ENCODE data around the gene NTRK3.
"Not testable (repeated sequence)": the region's sequence is repeated elsewhere in the genome, so short reads cannot be mapped to it uniquely, and the experiment has no call there.

The NTRK3 gene

GRCh38 chr15:87850916-87851315, 405.6 kb downstream of the NTRK3 start:
- H3K27ac ChIP-seq: no peak overlapping the region
- TF ChIP-seq, protein P1, sequence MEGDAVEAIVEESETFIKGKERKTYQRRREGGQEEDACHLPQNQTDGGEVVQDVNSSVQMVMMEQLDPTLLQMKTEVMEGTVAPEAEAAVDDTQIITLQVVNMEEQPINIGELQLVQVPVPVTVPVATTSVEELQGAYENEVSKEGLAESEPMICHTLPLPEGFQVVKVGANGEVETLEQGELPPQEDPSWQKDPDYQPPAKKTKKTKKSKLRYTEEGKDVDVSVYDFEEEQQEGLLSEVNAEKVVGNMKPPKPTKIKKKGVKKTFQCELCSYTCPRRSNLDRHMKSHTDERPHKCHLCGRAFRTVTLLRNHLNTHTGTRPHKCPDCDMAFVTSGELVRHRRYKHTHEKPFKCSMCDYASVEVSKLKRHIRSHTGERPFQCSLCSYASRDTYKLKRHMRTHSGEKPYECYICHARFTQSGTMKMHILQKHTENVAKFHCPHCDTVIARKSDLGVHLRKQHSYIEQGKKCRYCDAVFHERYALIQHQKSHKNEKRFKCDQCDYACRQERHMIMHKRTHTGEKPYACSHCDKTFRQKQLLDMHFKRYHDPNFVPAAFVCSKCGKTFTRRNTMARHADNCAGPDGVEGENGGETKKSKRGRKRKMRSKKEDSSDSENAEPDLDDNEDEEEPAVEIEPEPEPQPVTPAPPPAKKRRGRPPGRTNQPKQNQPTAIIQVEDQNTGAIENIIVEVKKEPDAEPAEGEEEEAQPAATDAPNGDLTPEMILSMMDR (conservative IDR thresholded peaks at IDR 0.05): no peak

DNA sequence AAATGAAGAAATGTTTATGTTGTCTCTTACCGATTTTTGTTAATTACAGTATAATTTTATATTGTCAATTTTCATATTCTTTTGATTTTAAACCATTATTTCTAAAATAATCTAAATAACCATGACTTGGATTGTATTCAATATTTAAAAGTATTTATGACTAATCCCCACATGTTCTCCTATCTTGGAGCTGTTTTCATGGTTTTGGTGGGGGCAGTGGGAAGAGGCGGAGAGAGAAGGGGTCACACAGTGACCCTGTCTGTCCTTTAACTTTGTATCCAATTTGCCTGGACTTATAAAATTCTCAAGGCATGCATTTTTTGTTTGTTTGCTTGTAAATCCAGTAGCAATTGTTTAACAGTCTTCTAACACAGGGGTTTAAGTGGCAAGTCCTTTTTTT, 407.4 kb downstream of the NTRK3 start:
- TF ChIP-seq, protein P1 (conservative IDR thresholded peaks at IDR 0.05): no peak
- no peak overlapping the region for H3K27ac ChIP-seq

DNA sequence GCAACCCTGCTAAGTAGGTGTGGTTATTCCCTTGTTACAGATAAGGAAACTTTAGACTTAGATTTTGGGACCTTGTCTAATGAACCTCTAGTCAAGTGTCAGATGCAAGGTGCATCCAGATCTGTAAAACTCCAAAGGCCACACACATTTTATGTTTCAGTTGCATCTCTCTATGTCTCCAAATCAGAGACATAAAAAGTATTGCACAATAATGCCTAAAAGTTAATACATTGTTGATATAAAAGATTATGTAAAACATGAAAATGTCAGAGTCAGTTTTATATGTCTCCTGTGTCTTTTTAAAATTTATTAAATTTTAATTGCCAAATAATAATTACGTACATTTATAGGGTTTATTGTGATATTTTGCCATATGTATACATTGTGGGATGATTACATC, 408.5 kb downstream of the NTRK3 start:
- TF ChIP-seq, protein P1 (conservative IDR thresholded peaks at IDR 0.05): no peak
- no peak overlapping the region for H3K27ac ChIP-seq

- no peak overlapping the region for H3K27ac ChIP-seq
- TF ChIP-seq, protein P1 (conservative IDR thresholded peaks at IDR 0.05): no peak
Observed at GRCh38 chr15:87846746-87847145, 409.8 kb downstream of the NTRK3 start.

- TF ChIP-seq, protein P1 (conservative IDR thresholded peaks at IDR 0.05): no peak
- H3K27ac ChIP-seq: no peak overlapping the region
Observed at GRCh38 chr15:87843312-87843711, 413.2 kb downstream of the NTRK3 start.

DNA sequence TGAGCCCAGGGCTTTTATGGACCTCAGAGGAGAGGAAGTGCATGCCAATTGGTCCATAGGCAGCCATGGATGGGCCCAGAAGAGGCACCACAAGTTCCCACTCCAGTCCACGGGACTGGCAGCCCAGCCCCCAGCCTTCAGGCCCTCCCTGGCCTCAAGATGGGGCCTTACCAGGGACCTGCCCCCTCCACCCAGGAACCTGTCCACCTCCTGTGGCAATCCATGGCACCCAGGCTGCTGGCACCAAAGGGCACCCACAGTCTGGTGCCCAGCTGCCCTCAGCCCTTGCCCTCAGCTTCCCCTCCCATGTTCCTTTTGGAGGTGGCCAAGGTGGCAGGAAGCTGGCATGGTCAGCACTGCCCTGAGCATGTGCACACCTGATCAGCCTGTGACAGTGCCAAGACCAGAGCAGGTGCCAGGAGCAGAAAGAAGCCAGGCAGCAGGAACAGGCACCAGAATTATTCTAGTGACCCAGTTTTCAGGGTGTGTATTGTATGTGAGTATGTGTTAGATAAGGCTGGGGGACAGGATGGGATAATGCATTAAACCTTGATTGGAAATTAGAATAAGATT, 415.0 kb downstream of the NTRK3 start:
- H3K27ac ChIP-seq: no peak overlapping the region
- TF ChIP-seq, protein P1 (conservative IDR thresholded peaks at IDR 0.05): no peak

DNA sequence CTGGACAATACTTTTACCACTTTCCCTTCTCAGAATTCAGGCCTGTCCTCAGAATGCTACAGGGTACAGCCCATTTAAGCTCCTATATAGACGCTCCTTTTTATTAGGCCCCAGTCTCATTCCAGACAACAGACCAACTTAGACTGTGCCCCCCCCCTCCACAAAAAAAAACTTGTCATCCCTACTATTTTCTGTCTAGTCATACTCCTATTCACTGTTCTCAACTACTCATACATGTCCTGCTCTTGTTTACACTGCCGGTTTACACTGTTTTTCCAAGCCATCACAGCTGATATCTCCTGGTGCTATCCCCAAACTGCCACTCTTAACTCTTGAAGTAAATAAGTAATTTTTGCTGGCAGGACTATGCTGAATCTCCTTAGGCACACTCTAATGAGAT, 420.7 kb downstream of the NTRK3 start:
- H3K27ac ChIP-seq: not testable (repeated sequence)

DNA sequence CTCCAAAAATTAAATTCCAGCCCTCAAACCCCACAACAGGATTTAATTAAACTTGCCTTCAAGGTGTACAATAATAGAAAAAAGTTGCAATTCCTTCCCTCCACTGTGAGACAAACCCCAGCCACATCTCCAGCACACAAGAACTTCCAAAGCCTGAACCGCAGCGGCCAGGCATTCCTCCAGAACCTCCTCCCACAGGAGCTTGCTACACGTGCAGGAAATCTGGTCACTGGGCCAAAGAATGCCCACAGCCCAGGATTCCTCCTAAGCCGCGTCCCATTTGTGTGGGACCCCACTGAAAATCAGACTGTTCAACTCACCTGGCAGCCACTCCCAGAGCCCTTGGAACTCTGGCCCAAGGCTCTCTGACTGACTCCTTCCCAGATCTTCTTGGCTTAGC, 423.2 kb downstream of the NTRK3 start:
- H3K27ac ChIP-seq: not testable (repeated sequence)

All from VCaP (cell line).